Mucosa of rectum (tissue), 2 donors: ENCODE results near the gene ABL2.
"Not testable (repeated sequence)": the region's sequence is repeated elsewhere in the genome, so short reads cannot be mapped to it uniquely, and the experiment has no call there.

ENCODE experiments used
- H3K27ac ChIP-seq, 2 donors: one replicate each; pipeline ENCODE4 v1.7.0; 2013; ENCODE audit warnings: inconsistent platforms in 2 of 2, low read depth in 2 of 2, low read length in 2 of 2
- H3K27me3 ChIP-seq, 2 donors: one replicate each; pipeline ENCODE4 v1.7.0; 2013; ENCODE audit warnings: low read length in 2 of 2; ENCODE audit not compliant: control insufficient read depth in 2 of 2, insufficient read depth in 2 of 2
- H3K36me3 ChIP-seq, 2 donors: one replicate each; pipeline ENCODE4 v1.7.0; 2013; ENCODE audit warnings: low read length in 2 of 2; ENCODE audit not compliant: control insufficient read depth in 2 of 2, insufficient read depth in 2 of 2
- H3K4me1 ChIP-seq, 2 donors: one replicate each; pipeline ENCODE4 v1.7.0; 2013; ENCODE audit warnings: low read length in 2 of 2, mild to moderate bottlenecking in 1 of 2; ENCODE audit not compliant: control insufficient read depth in 2 of 2, insufficient read depth in 2 of 2
- H3K4me3 ChIP-seq, 2 donors: one replicate each; pipeline ENCODE4 v1.7.0; 2013; ENCODE audit warnings: low read length in 2 of 2
- H3K9ac ChIP-seq, 2 donors: one replicate each; pipeline ENCODE4 v1.7.0; 2013; ENCODE audit warnings: low read length in 2 of 2, low read depth in 1 of 2, mild to moderate bottlenecking in 1 of 2
- H3K9me3 ChIP-seq, 2 donors: one replicate each; pipeline ENCODE4 v1.7.0; 2013; ENCODE audit warnings: low read length in 2 of 2; ENCODE audit not compliant: control insufficient read depth in 2 of 2
- donor health status: healthy.
- donor health status: Normal muscosa, but diverticular disease.

ABL2 gene

DNA sequence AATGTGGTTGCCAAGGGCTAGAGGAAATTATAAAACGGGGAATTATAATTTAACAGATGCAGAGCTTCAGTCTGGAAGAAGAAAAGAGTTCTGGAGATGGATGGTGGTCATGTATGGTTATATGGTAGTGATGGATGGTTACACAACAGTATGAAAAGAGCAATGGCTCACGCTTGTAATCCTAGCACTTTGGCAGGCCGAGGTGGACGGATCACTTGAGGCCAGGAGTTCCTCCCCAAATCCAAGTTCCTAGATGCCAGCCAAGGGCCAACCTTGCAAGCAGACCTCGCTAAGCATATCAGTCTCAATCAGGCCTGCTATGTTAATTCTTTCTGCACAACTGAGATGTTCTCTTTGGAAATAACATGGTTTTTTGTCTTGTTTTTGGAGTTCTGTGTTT is 33.6 kb downstream of the ABL2 start:
- not testable (repeated sequence) for H3K36me3 ChIP-seq, H3K4me1 ChIP-seq, H3K27ac ChIP-seq, H3K4me3 ChIP-seq, H3K9ac ChIP-seq, H3K27me3 ChIP-seq, H3K9me3 ChIP-seq

DNA sequence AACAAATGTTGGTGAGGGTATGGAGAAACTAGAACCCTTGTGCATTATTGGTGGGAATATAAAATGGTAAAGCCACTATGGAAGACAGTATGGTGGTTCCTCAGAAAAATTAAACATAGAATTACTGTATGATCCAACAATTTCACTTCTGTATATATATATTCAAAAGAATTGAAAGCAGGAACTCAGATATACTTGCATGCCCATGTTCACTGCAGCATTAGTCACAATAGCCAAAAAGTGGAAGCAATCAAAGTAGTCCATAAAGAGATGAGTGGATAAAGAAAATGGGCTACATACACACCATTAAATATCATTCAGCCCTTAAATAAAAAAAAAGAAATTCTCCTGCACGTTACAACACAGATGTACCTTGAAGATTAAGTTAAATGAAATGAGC is 34.1 kb downstream of the ABL2 start:
- no peaks in the 10 kb centered on the region for H3K4me1 ChIP-seq
- no peak overlapping the region for H3K4me3 ChIP-seq
- no peaks in the 10 kb centered on the region for H3K36me3 ChIP-seq
- no peaks in the 10 kb centered on the region for H3K9me3 ChIP-seq
- H3K9ac ChIP-seq, result no peak overlapping the region
- H3K27me3 ChIP-seq, result no peaks in the 10 kb centered on the region
- no peak overlapping the region for H3K27ac ChIP-seq

DNA sequence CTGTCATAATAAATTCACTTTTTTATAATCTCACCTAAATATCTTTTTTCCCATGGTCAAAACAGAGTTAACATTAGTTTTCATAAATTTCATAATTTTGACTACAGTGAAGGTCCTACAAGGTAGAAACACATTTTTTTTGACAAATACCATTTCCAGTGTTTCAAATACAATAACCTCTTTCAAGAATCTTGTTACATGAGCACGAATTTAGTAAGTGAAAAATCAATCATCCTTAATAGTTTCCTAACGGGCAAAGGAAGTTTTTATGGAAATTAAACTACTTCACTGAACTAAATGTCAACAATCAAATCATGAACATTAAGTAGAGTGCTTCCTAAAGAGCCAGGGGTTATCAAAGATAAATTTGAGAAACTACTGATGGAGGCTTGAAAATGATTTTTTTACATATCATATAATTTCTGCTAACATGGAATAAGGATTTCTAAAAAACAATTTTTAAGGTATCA is 35.4 kb downstream of the ABL2 start:
- Histone ChIP-seq H3K4me1 (no peaks in the 10 kb centered on the region), H3K4me3 (no peak overlapping the region), H3K27ac (no peak overlapping the region), H3K36me3 (no peaks in the 10 kb centered on the region), H3K9me3 (no peaks in the 10 kb centered on the region), H3K27me3 (no peaks in the 10 kb centered on the region), H3K9ac (no peak overlapping the region)

DNA sequence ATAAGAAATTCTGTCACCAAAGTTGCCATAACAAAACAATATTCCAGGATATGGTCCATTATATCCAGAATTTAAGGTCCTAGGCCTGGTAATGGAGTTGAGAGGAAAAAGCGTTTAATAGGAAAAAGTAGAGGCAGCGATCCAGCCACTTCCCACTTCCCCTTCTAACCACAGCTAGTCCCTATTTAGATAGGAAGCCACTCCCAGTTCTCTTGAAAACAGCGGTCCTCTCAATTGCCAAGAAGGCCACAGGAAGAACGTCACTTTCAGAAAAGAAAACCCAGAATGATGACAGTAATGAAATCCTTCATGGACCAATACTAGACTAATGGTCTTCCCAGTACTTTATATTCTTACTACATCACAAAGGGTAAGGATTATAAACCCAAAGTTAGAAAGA is 38.6 kb downstream of the ABL2 start:
- Histone ChIP-seq H3K9me3 (no peaks in the 10 kb centered on the region), H3K27ac (no peak overlapping the region), H3K36me3 (no peaks in the 10 kb centered on the region), H3K4me1 (peaks cover 0 to 8% of the 10 kb centered on the region in 2 donors), H3K4me3 (no peak overlapping the region), H3K9ac (no peak overlapping the region), H3K27me3 (no peaks in the 10 kb centered on the region)

DNA sequence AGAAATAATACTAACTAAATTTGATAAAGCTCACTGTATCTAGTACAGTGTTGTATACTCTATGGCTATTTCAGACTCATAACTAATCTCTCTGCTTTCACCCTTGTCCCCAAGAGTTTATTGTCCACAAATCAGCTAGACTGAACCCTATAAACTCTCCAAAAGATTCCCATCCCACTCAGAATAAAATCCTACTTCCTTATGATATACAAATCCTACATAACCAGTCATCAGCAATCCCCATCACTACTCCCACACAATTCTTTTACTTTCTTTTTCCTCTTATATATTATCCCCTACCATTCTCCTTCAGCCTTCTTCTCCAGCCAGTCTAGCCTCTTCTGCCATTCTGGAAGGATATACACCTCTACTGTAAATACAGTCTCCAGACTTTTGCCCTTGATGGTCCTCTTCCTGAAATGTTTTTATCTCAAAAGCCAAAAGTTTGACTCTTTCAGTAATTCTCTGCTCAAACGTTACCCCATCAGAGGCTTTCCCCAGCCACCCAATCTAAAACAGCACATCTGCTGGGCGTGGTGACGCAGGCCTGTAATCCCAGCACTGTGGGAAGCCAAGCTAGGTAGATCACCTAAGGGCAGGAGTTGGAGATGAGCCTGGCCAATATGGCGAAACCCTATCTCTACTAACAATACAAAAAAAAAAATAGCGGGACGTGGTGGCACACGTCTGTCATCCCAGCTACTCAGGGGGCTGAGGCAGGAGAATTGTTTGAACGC is 41.6 kb downstream of the ABL2 start:
- Histone ChIP-seq H3K4me1 (peaks cover 0 to 8% of the 10 kb centered on the region in 2 donors), H3K27ac (peak overlapping the region; percentile 43 to 53), H3K27me3 (no peaks in the 10 kb centered on the region), H3K4me3 (no peak overlapping the region), H3K9me3 (no peaks in the 10 kb centered on the region), H3K36me3 (no peaks in the 10 kb centered on the region), H3K9ac (no peak overlapping the region)

DNA sequence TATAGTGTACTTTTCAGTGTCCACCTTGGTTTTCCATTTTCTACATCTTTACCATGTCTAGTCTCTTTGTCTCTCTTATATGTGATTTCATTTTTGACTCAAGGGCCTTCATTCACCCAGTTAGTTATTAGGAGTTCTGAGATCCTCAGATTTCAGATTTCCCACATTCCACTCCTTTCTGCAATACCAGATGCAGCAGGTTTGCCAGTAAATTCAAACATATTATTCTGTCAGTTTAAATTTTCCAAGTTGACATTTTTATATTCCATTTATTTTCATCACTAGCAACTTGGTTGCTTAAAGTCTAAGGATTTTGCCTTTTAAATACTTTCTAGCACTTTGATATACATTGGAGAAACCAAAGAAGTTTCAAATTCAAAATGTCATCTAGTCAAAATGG is 42.4 kb downstream of the ABL2 start:
- no peak overlapping the region for H3K27ac ChIP-seq
- H3K36me3 ChIP-seq, result no peaks in the 10 kb centered on the region
- H3K9me3 ChIP-seq, result no peaks in the 10 kb centered on the region
- no peaks in the 10 kb centered on the region for H3K27me3 ChIP-seq
- no peak overlapping the region for H3K4me3 ChIP-seq
- peaks cover 0 to 8% of the 10 kb centered on the region in 2 donors for H3K4me1 ChIP-seq
- H3K9ac ChIP-seq, result no peak overlapping the region

DNA sequence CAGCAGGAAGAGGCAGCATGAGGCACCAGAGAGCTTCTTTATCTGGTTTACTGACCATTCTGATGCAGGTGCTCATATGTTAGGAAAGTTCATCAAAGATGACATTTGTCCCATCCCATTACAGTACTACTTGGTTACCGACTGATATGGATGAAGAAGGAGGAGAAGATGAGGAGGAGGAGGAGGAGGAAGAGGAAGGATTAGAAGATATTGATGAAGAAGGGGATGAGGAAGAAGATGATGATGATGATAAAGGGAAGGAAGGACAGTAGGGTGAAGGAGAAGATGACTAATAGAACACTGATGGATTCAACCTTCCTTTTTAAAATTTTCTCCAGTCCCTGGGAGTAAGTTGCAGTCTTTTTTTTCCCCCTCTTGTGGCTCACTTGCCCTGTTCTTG is 45.1 kb downstream of the ABL2 start:
- H3K9ac ChIP-seq, result no peak overlapping the region
- H3K27ac ChIP-seq, result no peak overlapping the region
- no peaks in the 10 kb centered on the region for H3K27me3 ChIP-seq
- no peaks in the 10 kb centered on the region for H3K36me3 ChIP-seq
- peaks cover 0 to 8% of the 10 kb centered on the region in 2 donors for H3K4me1 ChIP-seq
- no peaks in the 10 kb centered on the region for H3K9me3 ChIP-seq
- H3K4me3 ChIP-seq, result no peak overlapping the region

DNA sequence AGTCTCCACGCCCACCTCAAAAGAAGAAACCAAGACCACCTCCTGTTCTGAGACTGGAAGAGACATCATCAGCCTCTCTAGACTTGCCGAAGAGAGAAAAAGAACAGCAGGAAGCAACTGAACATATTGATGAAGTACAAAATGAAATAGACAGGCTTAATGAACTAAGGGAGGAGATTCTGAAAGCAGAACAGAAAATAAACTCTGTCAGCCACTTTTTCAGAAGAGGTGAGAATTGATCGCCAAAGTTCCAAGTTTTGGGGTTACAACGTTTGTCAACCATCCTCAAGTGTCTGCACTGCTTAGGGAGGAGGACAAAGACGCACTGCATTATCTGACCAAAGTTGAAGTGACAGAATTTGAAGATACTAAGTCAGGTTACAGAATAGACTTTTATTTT is 45.6 kb downstream of the ABL2 start:
- no peaks in the 10 kb centered on the region for H3K27me3 ChIP-seq
- no peak overlapping the region for H3K9ac ChIP-seq
- H3K36me3 ChIP-seq, result no peaks in the 10 kb centered on the region
- H3K27ac ChIP-seq, result no peak overlapping the region
- H3K9me3 ChIP-seq, result no peaks in the 10 kb centered on the region
- peaks cover 0 to 8% of the 10 kb centered on the region in 2 donors for H3K4me1 ChIP-seq
- H3K4me3 ChIP-seq, result no peak overlapping the region

DNA sequence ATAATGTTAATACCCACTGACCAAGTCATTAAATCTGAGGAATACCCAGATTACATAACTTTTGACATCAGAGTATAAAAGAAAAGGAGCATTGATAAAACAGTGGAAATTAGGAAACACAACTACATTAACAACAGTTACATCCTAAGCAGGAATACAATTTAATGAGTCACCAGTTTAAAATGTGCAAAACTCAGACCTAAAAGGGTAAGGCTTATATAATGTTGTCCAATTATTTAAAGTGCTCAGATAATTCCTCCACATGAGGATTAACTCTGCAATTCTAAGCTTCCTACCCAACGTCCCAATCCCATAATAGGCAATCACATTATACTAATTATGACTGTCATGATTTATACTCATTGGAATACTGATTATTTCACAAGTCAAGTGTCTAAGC is 50.5 kb downstream of the ABL2 start:
- Histone ChIP-seq H3K27me3 (no peaks in the 10 kb centered on the region), H3K36me3 (no peaks in the 10 kb centered on the region), H3K4me3 (no peak overlapping the region), H3K27ac (no peak overlapping the region), H3K4me1 (no peaks in the 10 kb centered on the region), H3K9ac (no peak overlapping the region), H3K9me3 (no peaks in the 10 kb centered on the region)

DNA sequence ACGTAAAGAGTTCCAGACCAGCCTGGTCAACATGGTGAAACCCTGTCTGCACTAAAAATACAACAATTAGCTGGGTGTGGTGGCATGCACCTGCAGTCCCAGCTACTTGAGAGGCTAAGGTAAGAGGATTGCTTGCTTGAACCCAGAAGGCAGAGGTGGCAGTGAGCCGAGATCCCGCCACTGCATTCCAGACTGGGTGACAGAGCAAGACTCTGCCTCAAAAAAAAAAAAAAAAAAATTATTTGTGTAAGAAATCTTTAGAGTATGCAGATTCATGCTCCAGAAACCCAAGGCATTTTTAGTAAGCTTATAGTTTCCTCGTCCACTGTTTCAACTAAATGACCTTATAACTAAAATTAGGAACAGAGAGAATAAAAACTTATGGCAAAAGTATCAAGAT is 51.3 kb downstream of the ABL2 start:
- Histone ChIP-seq H3K36me3 (no peaks in the 10 kb centered on the region), H3K27me3 (no peaks in the 10 kb centered on the region), H3K9me3 (no peaks in the 10 kb centered on the region), H3K4me1 (no peaks in the 10 kb centered on the region), H3K27ac (no peak overlapping the region), H3K4me3 (no peak overlapping the region), H3K9ac (no peak overlapping the region)
